HUES64 (cell line): ENCODE results near the gene SPATA18.
"Not testable (repeated sequence)": the region's sequence is repeated elsewhere in the genome, so short reads cannot be mapped to it uniquely, and the experiment has no call there.

ENCODE experiments used
- H3K27ac ChIP-seq: 2 replicates; pipeline ENCODE4 v1.7.0; 2013; ENCODE audit warnings: low read depth, low read length, inconsistent platforms
- H3K27me3 ChIP-seq: 2 replicates; pipeline ENCODE4 v1.6.1; 2013; ENCODE audit warnings: mild to moderate bottlenecking, low read length; ENCODE audit not compliant: insufficient read depth
- H3K36me3 ChIP-seq: 2 replicates; pipeline ENCODE4 v1.6.1; 2013; ENCODE audit warnings: mild to moderate bottlenecking, low read length; ENCODE audit not compliant: insufficient read depth
- H3K4me1 ChIP-seq: 2 replicates; pipeline ENCODE4 v1.6.1; 2013; ENCODE audit warnings: mild to moderate bottlenecking, low read length, moderate library complexity; ENCODE audit not compliant: insufficient read depth
- H3K4me3 ChIP-seq: 2 replicates; pipeline ENCODE4 v1.5.1; 2013; ENCODE audit warnings: mild to moderate bottlenecking, low read length, moderate library complexity
- H3K9ac ChIP-seq: 2 replicates; pipeline ENCODE4 v1.6.1; 2013; ENCODE audit warnings: mild to moderate bottlenecking, low read depth, low read length
- H3K9me3 ChIP-seq: 2 replicates; pipeline ENCODE4 v1.6.1; 2013; ENCODE audit warnings: low read depth, low read length; ENCODE audit not compliant: insufficient read depth
- WGBS: fragments of 150-250, 120-280 bp; methylation state at CpG from one replicate; pipeline ENCODE4 v1.1.7; 2013; ENCODE audit warnings: missing lambda C conversion rate; 5-methylcytosine and 5-hydroxymethylcytosine counted together

Gene SPATA18

DNA sequence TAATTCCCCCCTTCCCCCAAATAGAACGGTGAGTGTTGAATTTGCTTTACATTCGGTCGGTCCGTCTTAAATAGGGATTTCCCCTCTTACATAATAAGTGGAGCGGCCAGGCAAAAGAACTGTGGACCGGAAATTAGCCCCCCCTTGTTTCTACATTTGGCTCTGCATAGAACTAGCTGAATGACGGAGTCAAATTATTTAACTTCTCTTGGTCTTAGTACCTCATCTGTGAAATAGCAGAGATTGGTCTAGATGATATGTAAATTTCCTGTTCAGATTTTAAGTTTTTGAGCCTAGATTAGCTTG lies 1.3 kb downstream of the SPATA18 start:
- H3K27ac ChIP-seq, result no peak overlapping the region
- no peak overlapping the region for H3K9ac ChIP-seq
- peaks cover 13% of the 10 kb centered on the region for H3K4me1 ChIP-seq
- peak overlapping the region; percentile 78 for H3K4me3 ChIP-seq
- WGBS, result 17% methylated on average over 7 of the region's 7 CpGs
- peaks cover 41% of the 10 kb centered on the region for H3K27me3 ChIP-seq
- H3K9me3 ChIP-seq, result peaks cover 6% of the 10 kb centered on the region; the same call in 1 of the 2 replicates
- no peaks in the 10 kb centered on the region for H3K36me3 ChIP-seq

DNA sequence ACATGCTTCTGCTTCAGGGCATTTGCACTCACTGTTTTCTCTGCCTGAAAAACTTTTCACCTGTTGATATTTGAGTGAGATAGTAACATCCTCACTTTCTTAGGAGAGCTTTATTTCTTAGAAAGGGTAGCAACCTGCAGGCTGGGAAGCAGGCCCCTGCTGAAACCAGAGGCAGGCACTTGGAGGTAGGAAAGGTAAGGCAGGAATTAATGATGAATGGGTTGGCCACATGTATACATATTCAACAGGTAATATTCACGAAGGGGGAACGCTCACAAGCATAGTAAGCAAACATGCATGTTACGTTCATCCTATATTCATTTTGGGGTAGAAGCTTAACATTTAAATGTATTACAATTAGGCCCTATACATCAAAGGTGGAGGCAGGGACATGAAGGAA lies 3.1 kb downstream of the SPATA18 start:
- Histone ChIP-seq H3K9me3 (peaks cover 2% of the 10 kb centered on the region; the same call in 1 of the 2 replicates), H3K36me3 (no peaks in the 10 kb centered on the region), H3K9ac (no peak overlapping the region), H3K4me3 (no peak overlapping the region), H3K4me1 (peaks cover 13% of the 10 kb centered on the region), H3K27ac (no peak overlapping the region), H3K27me3 (peaks cover 41% of the 10 kb centered on the region)
- WGBS, result 88% methylated on average over 3 of the region's 3 CpGs

DNA sequence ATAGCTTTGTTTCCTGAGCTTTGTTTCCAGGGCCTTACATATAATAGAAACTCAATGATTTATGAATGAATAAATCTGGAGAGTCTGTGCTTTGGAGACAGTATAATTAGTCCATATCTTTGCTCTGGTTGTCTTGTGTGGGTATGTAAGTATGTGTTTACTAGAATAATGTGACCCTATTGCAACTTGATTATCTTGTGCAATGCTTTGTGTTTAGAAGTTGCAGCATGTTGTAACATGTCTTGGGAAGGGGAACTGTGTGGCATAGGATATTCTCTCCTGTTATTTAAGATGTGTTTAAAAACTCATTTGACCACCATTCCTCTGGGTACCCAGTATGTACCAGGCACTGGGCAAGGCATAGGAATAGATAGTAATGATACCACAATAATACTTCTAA lies 6.1 kb downstream of the SPATA18 start:
- Histone ChIP-seq H3K9me3 (no peaks in the 10 kb centered on the region), H3K27ac (no peak overlapping the region), H3K4me3 (no peak overlapping the region), H3K9ac (no peak overlapping the region), H3K27me3 (peaks cover 17% of the 10 kb centered on the region), H3K4me1 (peaks cover 10% of the 10 kb centered on the region), H3K36me3 (no peaks in the 10 kb centered on the region)

DNA sequence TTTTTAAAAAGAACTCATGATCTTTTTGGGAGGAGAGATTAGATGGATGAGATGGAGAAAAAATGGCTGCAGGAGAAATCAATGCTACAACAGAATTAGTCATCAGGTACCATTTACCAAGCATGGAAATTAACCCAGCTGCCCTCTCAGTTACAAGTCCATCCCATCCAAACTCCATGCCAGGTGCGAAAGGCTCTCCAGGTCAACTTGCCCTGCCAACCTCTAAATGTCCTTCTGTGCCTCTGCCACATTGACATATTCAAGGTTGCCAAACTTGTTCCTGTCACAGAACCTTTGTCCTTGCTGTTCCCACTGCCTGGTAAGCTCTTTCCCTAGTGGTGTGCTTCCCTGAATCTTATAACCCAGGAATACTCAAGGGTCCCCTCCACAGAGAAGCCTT lies 7.2 kb downstream of the SPATA18 start:
- Histone ChIP-seq H3K27ac (no peak overlapping the region), H3K36me3 (no peaks in the 10 kb centered on the region), H3K9ac (no peak overlapping the region), H3K27me3 (peaks cover 6% of the 10 kb centered on the region; the same call in 1 of the 2 replicates), H3K4me3 (no peak overlapping the region), H3K4me1 (no peaks in the 10 kb centered on the region), H3K9me3 (no peaks in the 10 kb centered on the region)
- WGBS, result 95% methylated on average over 1 of the region's 1 CpG

DNA sequence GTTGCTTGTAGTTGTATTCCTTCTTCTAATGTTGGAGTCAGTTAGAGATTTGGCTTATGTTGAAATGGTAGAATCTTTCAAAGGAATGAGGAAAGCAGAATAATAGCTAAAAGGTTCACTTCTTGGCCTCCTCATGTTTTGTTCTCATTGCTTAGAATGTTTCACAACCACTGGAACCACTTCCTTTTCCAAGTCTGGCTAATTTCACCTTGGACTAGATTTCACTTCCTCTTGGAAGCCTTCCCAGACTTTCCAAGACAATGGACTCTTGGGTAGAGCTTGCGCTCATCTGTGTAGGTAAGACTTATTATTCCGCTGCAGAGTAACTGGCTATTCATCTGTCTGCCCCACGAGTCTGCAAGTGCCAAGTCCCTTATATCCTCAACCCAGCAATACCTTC lies 8.3 kb downstream of the SPATA18 start:
- no peak overlapping the region for H3K4me3 ChIP-seq
- WGBS, result 90% methylated on average over 3 of the region's 3 CpGs
- no peak overlapping the region for H3K9ac ChIP-seq
- no peak overlapping the region for H3K27ac ChIP-seq
- no peaks in the 10 kb centered on the region for H3K4me1 ChIP-seq
- H3K36me3 ChIP-seq, result no peaks in the 10 kb centered on the region
- no peaks in the 10 kb centered on the region for H3K27me3 ChIP-seq
- no peaks in the 10 kb centered on the region for H3K9me3 ChIP-seq

DNA sequence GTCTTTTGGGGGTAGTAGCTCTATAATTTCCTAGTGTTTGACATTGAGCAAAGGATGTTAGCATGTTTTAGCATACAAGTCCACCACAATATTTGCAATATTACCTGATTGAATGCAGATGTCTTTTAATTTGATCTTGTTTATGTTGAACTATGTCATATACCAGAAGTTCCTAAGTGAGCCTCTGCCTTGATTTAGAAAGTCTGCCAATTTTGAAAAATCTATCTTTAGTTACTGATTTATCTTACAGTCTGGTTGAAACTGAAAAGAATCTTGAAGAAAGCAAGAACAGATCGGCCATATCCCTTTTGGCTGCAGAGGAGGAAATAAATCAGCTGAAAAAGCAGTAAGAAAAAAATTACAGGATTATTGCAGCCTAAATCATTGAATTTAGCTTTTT lies 18.5 kb downstream of the SPATA18 start:
- H3K36me3 ChIP-seq, result no peaks in the 10 kb centered on the region
- no peak overlapping the region for H3K9ac ChIP-seq
- no peaks in the 10 kb centered on the region; the same call in 1 of the 2 replicates for H3K4me1 ChIP-seq
- H3K27me3 ChIP-seq, result no peaks in the 10 kb centered on the region; the same call in 1 of the 2 replicates
- H3K4me3 ChIP-seq, result no peak overlapping the region
- H3K27ac ChIP-seq, result no peak overlapping the region
- 88% methylated on average over 1 of the region's 1 CpG for WGBS
- H3K9me3 ChIP-seq, result no peaks in the 10 kb centered on the region

DNA sequence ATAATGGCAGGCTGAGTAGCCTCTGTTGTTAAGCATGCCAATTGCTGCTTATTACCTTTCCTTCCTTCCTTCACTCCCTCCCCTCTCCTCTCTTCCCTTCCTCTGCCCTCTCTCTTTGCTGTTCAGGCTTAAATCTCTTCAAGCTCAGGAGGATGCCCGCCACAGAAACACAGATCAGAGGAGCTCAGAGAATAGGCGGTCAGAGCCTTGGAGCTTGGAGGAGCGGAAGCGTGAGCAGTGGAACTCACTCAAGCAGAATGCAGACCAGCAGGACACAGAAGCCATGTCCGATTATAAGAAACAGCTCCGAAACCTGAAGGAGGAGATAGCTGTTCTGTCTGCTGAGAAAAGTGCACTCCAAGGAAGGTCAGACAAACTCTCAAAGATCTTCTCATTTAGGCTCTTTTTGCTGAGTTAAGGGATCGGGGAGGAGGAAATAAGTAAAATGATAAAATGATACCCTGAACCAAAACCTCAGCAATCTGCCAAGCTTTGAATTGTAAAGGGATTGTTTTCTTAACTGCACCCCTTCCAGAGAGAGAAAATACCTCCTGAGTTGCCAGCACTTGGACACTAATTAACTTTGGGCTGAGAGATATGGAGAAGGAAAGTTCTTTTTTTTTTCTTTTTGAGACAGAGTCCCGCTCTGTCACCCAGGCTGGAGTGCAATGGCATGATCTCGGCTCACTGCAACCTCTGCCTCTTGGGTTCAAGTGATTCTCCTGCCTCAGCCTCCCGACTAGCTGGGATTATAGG lies 20.9 kb downstream of the SPATA18 start:
- H3K4me1 ChIP-seq, result no peaks in the 10 kb centered on the region; the same call in 1 of the 2 replicates
- H3K9ac ChIP-seq, result no peak overlapping the region
- no peaks in the 10 kb centered on the region for H3K9me3 ChIP-seq
- H3K27ac ChIP-seq, result no peak overlapping the region; the same call in 1 of the 2 replicates
- H3K27me3 ChIP-seq, result peaks cover 21% of the 10 kb centered on the region
- no peak overlapping the region for H3K4me3 ChIP-seq
- WGBS, result 88% methylated on average over 10 of the region's 10 CpGs
- no peaks in the 10 kb centered on the region for H3K36me3 ChIP-seq

DNA sequence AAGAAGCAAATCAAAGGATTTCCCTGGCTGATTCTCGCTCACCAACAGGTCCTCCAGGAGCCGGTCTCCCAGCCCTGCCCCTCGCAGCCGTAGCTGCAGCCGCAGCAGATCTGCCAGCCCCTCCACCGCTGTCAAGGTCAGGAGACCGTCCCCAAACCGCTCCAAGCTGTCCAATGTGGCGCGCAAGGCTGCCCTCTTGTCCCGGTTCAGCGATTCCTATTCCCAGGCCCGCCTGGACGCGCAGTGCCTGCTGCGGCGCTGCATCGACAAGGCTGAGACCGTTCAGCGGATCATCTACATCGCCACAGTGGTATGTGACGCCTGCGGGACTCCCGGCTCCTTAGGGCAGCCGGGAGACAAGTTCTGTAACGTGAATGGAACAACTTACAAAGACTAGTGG lies 25.6 kb downstream of the SPATA18 start:
- H3K4me3 ChIP-seq, result peak overlapping the region; percentile 47
- H3K9ac ChIP-seq, result no peak overlapping the region
- WGBS, result 5% methylated on average over 26 of the region's 26 CpGs
- H3K4me1 ChIP-seq, result no peaks in the 10 kb centered on the region
- H3K9me3 ChIP-seq, result no peaks in the 10 kb centered on the region
- no peaks in the 10 kb centered on the region for H3K36me3 ChIP-seq
- H3K27me3 ChIP-seq, result peaks cover 41% of the 10 kb centered on the region
- H3K27ac ChIP-seq, result no peak overlapping the region

DNA sequence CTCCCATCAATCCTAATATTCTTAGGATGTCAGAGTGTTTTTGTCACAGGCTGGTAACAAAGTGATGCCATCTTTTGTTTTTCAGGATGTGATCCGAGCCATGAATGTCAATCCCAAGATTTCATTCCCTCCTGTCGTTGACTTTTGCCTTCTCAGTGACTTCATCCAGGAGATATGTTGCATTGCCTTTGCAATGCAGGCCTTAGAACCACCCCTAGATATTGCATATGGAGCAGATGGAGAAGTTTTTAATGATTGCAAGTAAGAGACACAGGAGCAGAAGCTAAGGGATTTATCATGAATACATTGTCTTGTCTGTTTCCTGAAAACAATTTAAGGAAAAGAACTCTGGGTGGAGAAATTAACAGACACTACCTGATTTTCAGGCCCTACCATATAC lies 28.6 kb downstream of the SPATA18 start:
- Histone ChIP-seq H3K27me3 (peaks cover 41% of the 10 kb centered on the region), H3K4me1 (no peaks in the 10 kb centered on the region), H3K27ac (no peak overlapping the region), H3K36me3 (no peaks in the 10 kb centered on the region), H3K9me3 (no peaks in the 10 kb centered on the region), H3K9ac (no peak overlapping the region), H3K4me3 (no peak overlapping the region)
- WGBS, result 73% methylated on average over 2 of the region's 2 CpGs

DNA sequence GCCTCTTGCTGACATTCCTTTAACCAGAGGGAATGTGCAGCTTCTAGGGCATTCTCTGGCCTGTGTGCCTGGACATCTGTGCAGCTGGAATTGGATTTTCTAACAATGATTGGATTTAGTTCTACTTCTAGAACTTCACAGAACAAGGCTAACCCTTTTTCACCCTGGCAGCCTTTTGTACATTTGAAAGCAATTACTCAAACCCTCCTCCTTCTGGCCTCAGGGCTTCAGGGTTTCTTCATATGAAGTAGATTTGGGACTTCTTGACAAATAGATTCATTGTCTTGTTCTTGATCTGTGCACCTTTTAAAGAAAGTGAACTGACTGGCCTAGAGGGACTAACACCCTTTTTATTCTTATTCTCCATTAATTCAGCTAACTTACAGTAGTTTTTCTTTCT lies 30.1 kb downstream of the SPATA18 start:
- Histone ChIP-seq H3K9me3 (no peaks in the 10 kb centered on the region), H3K4me3 (no peak overlapping the region), H3K27me3 (peaks cover 28% of the 10 kb centered on the region), H3K27ac (no peak overlapping the region), H3K9ac (no peak overlapping the region), H3K36me3 (no peaks in the 10 kb centered on the region), H3K4me1 (no peaks in the 10 kb centered on the region)

DNA sequence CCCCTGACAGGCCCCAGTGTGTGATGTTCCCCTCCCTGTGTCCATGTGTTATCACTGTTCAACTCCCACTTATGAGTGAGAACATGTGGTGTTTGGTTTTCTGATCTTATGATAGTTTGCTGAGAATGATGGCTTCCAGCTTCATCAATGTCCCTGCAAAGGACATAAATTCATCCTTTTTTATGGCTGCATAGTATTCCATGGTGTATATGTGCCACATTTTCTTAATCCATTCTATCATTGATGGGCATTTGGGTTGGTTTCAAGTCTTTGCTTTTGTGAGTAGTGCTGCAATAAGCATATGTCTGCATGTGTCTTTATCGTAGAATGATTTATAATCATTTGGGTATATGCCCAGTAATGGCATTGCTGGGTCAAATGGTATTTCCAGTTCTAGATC lies 35.3 kb downstream of the SPATA18 start:
- H3K36me3 ChIP-seq, H3K27ac ChIP-seq, H3K9me3 ChIP-seq, H3K4me3 ChIP-seq, H3K4me1 ChIP-seq, H3K27me3 ChIP-seq, H3K9ac ChIP-seq: not testable (repeated sequence)
- 100% methylated on average over 1 of the region's 1 CpG for WGBS

DNA sequence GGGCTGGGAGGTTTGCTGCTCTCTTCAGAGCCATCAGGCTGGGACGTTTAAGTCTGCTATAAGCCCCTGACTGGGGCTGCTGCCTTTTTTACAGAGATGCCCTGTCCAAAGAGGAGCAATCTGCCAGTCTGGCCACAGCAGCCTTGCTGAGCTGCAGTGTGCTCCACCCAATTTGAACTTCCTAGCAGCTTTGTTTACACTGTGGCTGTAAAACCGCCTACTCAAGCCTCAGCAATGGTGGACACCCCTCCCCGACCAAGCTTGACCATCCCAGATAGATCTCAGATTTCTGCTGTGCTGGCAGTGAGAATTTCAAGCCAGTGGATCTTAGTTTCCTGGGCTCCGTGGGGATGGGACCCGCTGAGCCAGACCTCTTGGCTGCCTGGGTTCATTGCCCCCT lies 40.7 kb downstream of the SPATA18 start:
- Histone ChIP-seq H3K4me3 (no peak overlapping the region), H3K4me1 (no peaks in the 10 kb centered on the region), H3K27me3 (no peaks in the 10 kb centered on the region), H3K36me3 (no peaks in the 10 kb centered on the region), H3K27ac (no peak overlapping the region), H3K9me3 (no peaks in the 10 kb centered on the region), H3K9ac (no peak overlapping the region)
- 80% methylated on average over 5 of the region's 5 CpGs for WGBS
